NCI-H146 treated with DMSO at 0.1 percent for 48 hours (cell line): Measurements from ENCODE around the gene ELP1.
A peak's percentile ranks its signal among the peaks of the same experiment; 100 is the strongest.
"Not testable (repeated sequence)": the region's sequence is repeated elsewhere in the genome, so short reads cannot be mapped to it uniquely, and the experiment has no call there.

Experiments used
- DNase-seq: peaks from one replicate; lab custom pipeline; 2025; ENCODE audit not compliant: unreplicated experiment; lab: John Stamatoyannopoulos, UW

ELP1 gene

GRCh38 chr9:108854641-108855528, 79.0 kb downstream of the ELP1 start:
- DNase-seq: no peak

- no peak for DNase-seq
Observed at GRCh38 chr9:108854094-108854493, 79.8 kb downstream of the ELP1 start.

- no peak for DNase-seq
Observed at GRCh38 chr9:108852079-108852478, 81.8 kb downstream of the ELP1 start.

GRCh38 chr9:108851138-108851537, 82.8 kb downstream of the ELP1 start:
- DNase-seq: no peak

- no peak for DNase-seq
Observed at GRCh38 chr9:108850293-108850897, 83.5 kb downstream of the ELP1 start.

- DNase-seq: peak; percentile 54
Observed at GRCh38 chr9:108848296-108848695, 85.6 kb downstream of the ELP1 start.

GRCh38 chr9:108845947-108846346, 88.0 kb downstream of the ELP1 start:
- no peak for DNase-seq

- no peak for DNase-seq
Observed at GRCh38 chr9:108845507-108845906, 88.4 kb downstream of the ELP1 start.

GRCh38 chr9:108844856-108845255, 89.1 kb downstream of the ELP1 start:
- DNase-seq: peak; percentile 86

GRCh38 chr9:108844391-108844790, 89.5 kb downstream of the ELP1 start:
- no peak for DNase-seq

GRCh38 chr9:108842610-108843295, 91.2 kb downstream of the ELP1 start:
- DNase-seq: no peak

GRCh38 chr9:108839561-108839960, 94.4 kb downstream of the ELP1 start:
- DNase-seq: not testable (repeated sequence)

GRCh38 chr9:108838017-108838416, 95.9 kb downstream of the ELP1 start:
- DNase-seq: no peak

- no peak for DNase-seq
Observed at GRCh38 chr9:108837530-108837929, 96.4 kb downstream of the ELP1 start.

GRCh38 chr9:108836781-108837180, 97.1 kb downstream of the ELP1 start:
- DNase-seq: no peak

GRCh38 chr9:108836319-108836718, 97.6 kb downstream of the ELP1 start:
- no peak for DNase-seq

- no peak for DNase-seq
Observed at GRCh38 chr9:108835831-108836230, 98.1 kb downstream of the ELP1 start.

- no peak for DNase-seq
Observed at GRCh38 chr9:108834959-108835665, 98.8 kb downstream of the ELP1 start.

- no peak for DNase-seq
Observed at GRCh38 chr9:108832179-108832500, 101.8 kb downstream of the ELP1 start.

GRCh38 chr9:108831496-108832178, 102.3 kb downstream of the ELP1 start:
- no peak for DNase-seq

- no peak for DNase-seq
Observed at GRCh38 chr9:108830272-108830671, 103.7 kb downstream of the ELP1 start.
